Mucosa of rectum (tissue), 2 donors: Measurements from ENCODE around the gene ZFP3.
"Not testable (repeated sequence)": the region's sequence is repeated elsewhere in the genome, so short reads cannot be mapped to it uniquely, and the experiment has no call there.

Source experiments
- H3K27ac ChIP-seq, 2 donors: one replicate each; pipeline ENCODE4 v1.7.0; 2013; ENCODE audit warnings: inconsistent platforms in 2 of 2, low read depth in 2 of 2, low read length in 2 of 2
- H3K27me3 ChIP-seq, 2 donors: one replicate each; pipeline ENCODE4 v1.7.0; 2013; ENCODE audit warnings: low read length in 2 of 2; ENCODE audit not compliant: control insufficient read depth in 2 of 2, insufficient read depth in 2 of 2
- H3K36me3 ChIP-seq, 2 donors: one replicate each; pipeline ENCODE4 v1.7.0; 2013; ENCODE audit warnings: low read length in 2 of 2; ENCODE audit not compliant: control insufficient read depth in 2 of 2, insufficient read depth in 2 of 2
- H3K4me1 ChIP-seq, 2 donors: one replicate each; pipeline ENCODE4 v1.7.0; 2013; ENCODE audit warnings: low read length in 2 of 2, mild to moderate bottlenecking in 1 of 2; ENCODE audit not compliant: control insufficient read depth in 2 of 2, insufficient read depth in 2 of 2
- H3K4me3 ChIP-seq, 2 donors: one replicate each; pipeline ENCODE4 v1.7.0; 2013; ENCODE audit warnings: low read length in 2 of 2
- H3K9ac ChIP-seq, 2 donors: one replicate each; pipeline ENCODE4 v1.7.0; 2013; ENCODE audit warnings: low read length in 2 of 2, low read depth in 1 of 2, mild to moderate bottlenecking in 1 of 2
- H3K9me3 ChIP-seq, 2 donors: one replicate each; pipeline ENCODE4 v1.7.0; 2013; ENCODE audit warnings: low read length in 2 of 2; ENCODE audit not compliant: control insufficient read depth in 2 of 2
- donor health status: healthy.
- donor health status: Normal muscosa, but diverticular disease.

ZFP3 gene

DNA sequence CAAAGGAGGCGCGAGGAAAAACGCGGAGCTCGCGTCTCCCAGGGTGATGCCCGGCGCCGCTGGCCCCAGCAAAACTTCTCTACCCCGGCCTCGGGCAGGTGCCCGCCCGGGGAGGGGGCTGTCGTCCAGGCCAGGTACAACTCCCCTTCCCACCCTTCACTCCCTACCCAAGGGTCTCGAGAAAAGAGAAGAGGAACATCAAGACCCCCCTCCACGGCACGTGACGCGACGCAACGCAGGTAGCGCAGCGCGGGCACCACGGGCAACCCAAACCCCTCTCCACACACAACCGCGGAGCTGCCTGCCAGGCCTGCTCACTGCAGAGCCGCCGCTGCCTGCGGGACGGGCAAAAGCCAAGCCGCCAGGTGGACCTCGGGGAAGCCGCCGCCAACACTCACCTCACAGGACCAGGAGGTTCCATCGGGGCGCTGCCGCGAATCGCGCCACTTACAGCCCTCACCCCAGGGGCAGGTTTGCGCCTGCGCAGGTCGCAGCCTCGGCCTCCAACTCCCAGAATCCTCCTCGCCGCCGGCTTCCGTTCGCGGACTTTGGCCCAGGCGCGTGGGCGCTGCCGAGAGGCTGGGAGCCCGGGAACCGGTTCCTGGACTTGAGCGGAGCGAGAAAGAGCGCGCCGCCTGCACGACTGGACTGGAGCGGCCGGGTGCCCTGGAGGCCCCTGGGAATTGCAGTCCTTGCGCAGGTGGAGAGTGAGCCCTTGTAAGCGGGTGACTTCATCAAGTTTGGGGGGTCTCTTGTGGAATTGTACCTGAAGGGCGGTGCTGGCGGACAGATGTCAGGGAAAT lies 33.3 kb downstream of the ZFP3 start, which contains the start of gene ZNF232:
Gene ZNF232, minus strand, starts transcription at position 477 of the 803 bp plus-strand sequence. Its CDS starts 56 bp downstream, at position 421.
- H3K27ac ChIP-seq, result peak within 1 kb of the TSS; percentile 68 to 70
- H3K9ac ChIP-seq, result peak within 1 kb of the TSS; percentile 83 to 95
- H3K4me3 ChIP-seq, result peak within 1 kb of the TSS; percentile 96 to 97
- H3K9me3 ChIP-seq, result peaks cover 0 to 2% of the 10 kb centered on the region in 2 donors
- H3K27me3 ChIP-seq, result peaks cover 6 to 10% of the 10 kb centered on the region in 2 donors
- peaks cover 0 to 6% of the 10 kb centered on the region in 2 donors for H3K4me1 ChIP-seq
- peaks cover 3 to 15% of the 10 kb centered on the region in 2 donors for H3K36me3 ChIP-seq

GRCh38 chr17:5115673-5116651 lies 37.7 kb downstream of the ZFP3 start, which contains the start of gene USP6:
TSS of gene USP6 (plus strand) at chr17:5116032. CDS start at chr17:5130368, 14,336 bp downstream.
- no peak within 1 kb of the TSS for H3K4me3 ChIP-seq
- no peak within 1 kb of the TSS for H3K9ac ChIP-seq
- H3K36me3 ChIP-seq, result no peaks in the 10 kb centered on the region
- peaks cover 0 to 3% of the 10 kb centered on the region in 2 donors for H3K4me1 ChIP-seq
- peaks cover 9 to 12% of the 10 kb centered on the region in 2 donors for H3K27me3 ChIP-seq
- no peaks in the 10 kb centered on the region for H3K9me3 ChIP-seq
- H3K27ac ChIP-seq, result no peak within 1 kb of the TSS

DNA sequence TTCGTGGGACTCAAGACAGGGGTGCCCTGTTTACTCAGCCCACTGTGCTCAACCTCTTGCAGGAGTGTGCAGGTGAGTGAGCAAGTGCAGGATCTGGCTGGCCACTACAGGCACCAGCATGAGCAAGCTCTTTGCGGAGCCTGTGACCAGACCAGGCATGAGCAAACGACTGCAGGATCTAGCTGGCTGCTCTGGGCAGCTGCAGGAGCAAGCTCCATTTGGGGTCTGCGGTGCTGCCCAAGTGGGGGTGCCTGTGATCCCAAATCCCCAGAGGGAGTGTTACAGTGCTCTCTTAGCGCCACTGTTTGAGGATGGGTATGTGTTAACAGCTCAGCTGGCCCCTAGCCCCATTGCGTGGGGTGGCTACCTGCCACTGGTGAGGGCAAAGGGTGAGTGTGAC lies 40.0 kb downstream of the ZFP3 start:
- no peaks in the 10 kb centered on the region for H3K4me1 ChIP-seq
- H3K27me3 ChIP-seq, result peaks cover 9 to 14% of the 10 kb centered on the region in 2 donors
- H3K36me3 ChIP-seq, result no peaks in the 10 kb centered on the region
- no peak overlapping the region for H3K9ac ChIP-seq
- no peaks in the 10 kb centered on the region for H3K9me3 ChIP-seq
- H3K4me3 ChIP-seq, result no peak overlapping the region
- no peak overlapping the region for H3K27ac ChIP-seq

- H3K9ac ChIP-seq, result no peak overlapping the region
- peaks cover 9 to 20% of the 10 kb centered on the region in 2 donors for H3K27me3 ChIP-seq
- no peaks in the 10 kb centered on the region for H3K4me1 ChIP-seq
- no peaks in the 10 kb centered on the region for H3K9me3 ChIP-seq
- no peaks in the 10 kb centered on the region for H3K36me3 ChIP-seq
- no peak overlapping the region for H3K4me3 ChIP-seq
- no peak overlapping the region for H3K27ac ChIP-seq
Measured at GRCh38 chr17:5120036-5120435, 41.8 kb downstream of the ZFP3 start.

DNA sequence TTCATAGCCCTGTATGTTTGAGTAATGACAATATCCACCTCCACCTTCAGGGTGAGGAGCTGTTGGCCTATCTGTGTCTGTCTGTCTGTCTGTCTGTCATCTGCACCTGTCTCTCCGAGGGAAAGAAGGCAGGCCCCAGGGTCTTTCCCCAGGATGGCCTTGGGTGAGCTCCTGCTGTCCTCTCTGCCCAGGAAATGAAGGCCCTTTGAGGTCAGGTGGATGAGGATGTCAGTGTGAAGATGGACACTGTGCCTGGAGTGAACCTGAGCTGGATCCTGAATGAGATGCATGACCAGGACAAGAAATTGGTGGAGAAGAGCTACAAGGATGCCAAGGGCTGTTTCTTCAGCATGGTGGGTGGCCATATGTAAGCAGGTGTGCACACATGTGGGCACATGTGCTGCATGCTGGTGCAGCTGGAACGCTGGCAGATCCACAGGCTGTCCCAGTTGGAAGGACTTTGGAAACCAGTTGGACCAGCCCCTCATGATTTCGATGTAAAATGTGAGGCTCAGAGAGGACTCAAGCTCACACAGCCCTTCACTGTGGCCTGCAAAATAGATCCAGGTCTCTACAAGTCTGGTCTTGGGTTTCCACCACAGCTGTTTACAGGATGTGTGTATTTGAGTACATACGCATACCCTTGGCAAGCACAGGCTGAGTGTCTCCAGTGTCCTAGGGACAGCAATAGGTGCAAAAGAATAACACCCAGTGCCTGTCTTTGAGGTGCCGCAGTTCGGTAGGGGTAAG lies 42.3 kb downstream of the ZFP3 start:
- H3K27me3 ChIP-seq, result peaks cover 6 to 17% of the 10 kb centered on the region in 2 donors
- H3K4me3 ChIP-seq, H3K4me1 ChIP-seq, H3K9me3 ChIP-seq, H3K9ac ChIP-seq, H3K36me3 ChIP-seq, H3K27ac ChIP-seq: not testable (repeated sequence)

- H3K9ac ChIP-seq, result no peak overlapping the region
- H3K4me3 ChIP-seq, result no peak overlapping the region
- no peaks in the 10 kb centered on the region for H3K36me3 ChIP-seq
- H3K9me3 ChIP-seq, result no peaks in the 10 kb centered on the region
- no peak overlapping the region for H3K27ac ChIP-seq
- H3K27me3 ChIP-seq, result peaks cover 5 to 12% of the 10 kb centered on the region in 2 donors
- no peaks in the 10 kb centered on the region for H3K4me1 ChIP-seq
Measured at GRCh38 chr17:5121186-5121841, 43.0 kb downstream of the ZFP3 start.

DNA sequence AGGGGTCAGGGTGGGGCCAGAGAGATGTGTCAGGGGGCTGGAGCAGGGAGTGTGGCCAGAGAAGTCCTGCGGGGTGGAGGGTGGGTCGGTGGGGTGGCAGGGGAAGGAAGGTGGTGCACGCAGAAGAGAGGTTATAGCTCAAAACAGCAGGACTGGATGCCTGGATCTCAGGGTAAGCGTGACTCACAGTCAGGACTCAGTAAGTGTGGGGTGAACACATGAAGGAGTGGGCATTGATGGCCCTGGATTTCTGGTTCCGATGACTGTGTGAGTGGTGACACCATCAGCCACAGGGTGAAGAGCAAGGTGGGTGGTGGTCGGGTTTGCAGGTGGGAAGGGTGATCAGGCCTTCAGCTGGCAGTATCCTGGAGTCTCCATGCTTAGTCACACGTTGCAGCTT lies 43.8 kb downstream of the ZFP3 start:
- peak overlapping the region in 1 of 2 donors; percentile 66 for H3K4me3 ChIP-seq
- H3K27me3 ChIP-seq, H3K9ac ChIP-seq, H3K4me1 ChIP-seq, H3K27ac ChIP-seq, H3K36me3 ChIP-seq, H3K9me3 ChIP-seq: not testable (repeated sequence)

DNA sequence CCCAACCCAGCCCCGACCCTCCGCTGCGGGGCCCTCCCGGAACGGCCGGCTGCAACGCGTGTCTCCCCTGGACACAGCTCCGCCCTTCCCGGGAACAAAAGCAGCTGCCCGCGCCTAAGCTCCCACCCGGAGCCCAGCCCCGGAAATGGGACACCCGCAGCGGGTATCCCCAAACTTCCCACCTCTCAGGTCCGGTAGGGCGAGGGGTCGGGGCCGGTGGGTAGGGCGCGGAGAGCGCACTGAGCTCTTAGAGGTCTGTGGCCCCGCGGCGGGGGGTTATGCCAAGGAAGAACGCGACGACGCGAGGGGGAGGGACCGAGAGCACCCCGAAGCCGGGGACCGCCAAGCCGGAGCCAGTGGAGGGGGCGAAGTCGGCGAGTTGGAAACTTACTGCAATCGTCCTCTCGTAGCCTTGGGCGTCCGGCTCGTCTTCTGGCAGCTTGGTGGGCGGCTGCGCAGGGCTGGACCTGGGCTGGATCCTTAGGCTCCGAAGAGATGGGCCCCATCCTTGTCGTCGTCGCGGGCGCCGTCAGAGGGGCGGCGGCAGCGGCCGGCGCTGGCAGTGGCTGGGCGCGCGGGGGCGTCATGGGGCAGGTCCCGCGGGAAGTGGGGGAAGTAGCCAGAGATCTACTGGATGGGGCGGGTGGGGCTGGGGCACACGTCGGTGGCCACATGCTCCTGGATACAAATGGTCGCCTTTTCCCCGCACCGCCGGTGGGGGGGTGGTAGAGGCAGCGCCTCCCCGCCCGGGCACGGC lies 44.5 kb downstream of the ZFP3 start:
- Histone ChIP-seq H3K27me3 (peaks cover 0 to 8% of the 10 kb centered on the region in 2 donors), H3K9me3 (no peaks in the 10 kb centered on the region), H3K4me1 (no peaks in the 10 kb centered on the region), H3K9ac (peak overlapping the region in 1 of 2 donors; percentile 48), H3K27ac (no peak overlapping the region), H3K4me3 (peak overlapping the region; percentile 54 to 66), H3K36me3 (no peaks in the 10 kb centered on the region)
